Measurements from ENCODE around the gene FNDC3B. TPM values are rescaled to one million over a fixed set of nuclear protein-coding genes. Genes with fewer than 3 reads are reported as not detected.

FNDC3B gene
- total and polyA plus RNA-seq, 3 donors from 2014 or later: 24.2 to 63.5 (median 57.7) TPM

DNA sequence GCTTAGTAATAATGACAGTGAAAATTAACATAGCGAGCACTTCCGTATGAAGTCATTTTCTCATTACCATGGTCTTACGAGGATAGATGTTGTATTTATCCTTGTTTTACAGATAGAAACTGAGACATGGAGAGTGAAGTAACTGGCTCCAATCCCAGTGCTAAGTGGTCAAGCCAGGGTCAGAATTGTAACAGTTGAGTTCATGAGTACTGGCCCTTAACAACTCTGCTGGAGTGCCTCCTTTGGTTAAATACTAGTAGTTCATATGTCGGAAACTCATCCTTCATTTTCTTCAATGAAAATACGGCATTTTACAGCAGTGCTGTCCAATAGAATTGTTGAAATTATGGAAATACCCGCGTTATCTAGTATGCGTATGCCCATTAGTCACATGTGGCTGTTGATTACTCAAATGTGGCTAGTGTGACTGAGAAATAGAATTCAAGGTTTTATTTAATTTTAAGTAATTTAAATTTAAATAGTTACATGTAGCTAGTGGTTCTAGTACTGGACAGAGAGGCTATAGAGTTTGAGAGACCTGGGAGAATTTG is 32.5 kb downstream of the FNDC3B start:
- DNase-seq: no peak
- 88% methylated on average over 8 of the region's 8 CpGs for WGBS, 2 donors
- no peak overlapping the region for H3K27ac ChIP-seq
- no peaks in the 10 kb centered on the region for H3K36me3 ChIP-seq (ENCODE audit: low read depth, missing control alignments)
- peaks cover 20% of the 10 kb centered on the region for H3K4me1 ChIP-seq
- no peaks in the 10 kb centered on the region for H3K27me3 ChIP-seq
- H3K4me3 ChIP-seq: no peak overlapping the region
- intact Hi-C loops (cut with DNase I; ENCODE audit: low total_unique reads): no loop called here
- TF ChIP-seq, protein P1, sequence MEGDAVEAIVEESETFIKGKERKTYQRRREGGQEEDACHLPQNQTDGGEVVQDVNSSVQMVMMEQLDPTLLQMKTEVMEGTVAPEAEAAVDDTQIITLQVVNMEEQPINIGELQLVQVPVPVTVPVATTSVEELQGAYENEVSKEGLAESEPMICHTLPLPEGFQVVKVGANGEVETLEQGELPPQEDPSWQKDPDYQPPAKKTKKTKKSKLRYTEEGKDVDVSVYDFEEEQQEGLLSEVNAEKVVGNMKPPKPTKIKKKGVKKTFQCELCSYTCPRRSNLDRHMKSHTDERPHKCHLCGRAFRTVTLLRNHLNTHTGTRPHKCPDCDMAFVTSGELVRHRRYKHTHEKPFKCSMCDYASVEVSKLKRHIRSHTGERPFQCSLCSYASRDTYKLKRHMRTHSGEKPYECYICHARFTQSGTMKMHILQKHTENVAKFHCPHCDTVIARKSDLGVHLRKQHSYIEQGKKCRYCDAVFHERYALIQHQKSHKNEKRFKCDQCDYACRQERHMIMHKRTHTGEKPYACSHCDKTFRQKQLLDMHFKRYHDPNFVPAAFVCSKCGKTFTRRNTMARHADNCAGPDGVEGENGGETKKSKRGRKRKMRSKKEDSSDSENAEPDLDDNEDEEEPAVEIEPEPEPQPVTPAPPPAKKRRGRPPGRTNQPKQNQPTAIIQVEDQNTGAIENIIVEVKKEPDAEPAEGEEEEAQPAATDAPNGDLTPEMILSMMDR (IDR thresholded peaks at IDR 0.05): no peak
- TF ChIP-seq POLR2A (IDR thresholded peaks at IDR 0.05): no peak
- H3K9me3 ChIP-seq: no peaks in the 10 kb centered on the region

DNA sequence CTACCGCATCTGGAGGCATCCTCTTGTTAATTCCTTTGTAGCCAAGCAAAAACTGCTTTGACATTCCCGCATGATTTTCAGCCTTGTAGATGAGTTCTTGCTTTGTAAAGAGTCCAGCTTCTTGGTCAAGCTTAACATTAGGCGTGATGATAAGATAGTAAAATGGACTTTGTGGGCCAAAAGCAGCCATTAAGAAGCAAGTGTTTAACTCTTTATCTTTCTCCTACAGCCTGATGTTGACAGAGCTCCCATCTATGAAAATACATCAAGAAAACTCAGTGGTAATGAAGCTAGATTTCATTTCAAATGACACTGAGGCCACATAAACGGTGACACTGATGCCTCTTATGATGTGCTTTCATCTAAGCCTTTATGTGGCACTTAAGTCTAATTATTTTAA is 33.2 kb downstream of the FNDC3B start:
- TF ChIP-seq POLR2A (IDR thresholded peaks at IDR 0.05): no peak
- TF ChIP-seq, protein P1 (IDR thresholded peaks at IDR 0.05): no peak
- Histone ChIP-seq H3K36me3 (ENCODE audit: low read depth, missing control alignments) (no peaks in the 10 kb centered on the region), H3K4me3 (no peak overlapping the region), H3K9me3 (no peaks in the 10 kb centered on the region), H3K27me3 (no peaks in the 10 kb centered on the region), H3K4me1 (peaks cover 20% of the 10 kb centered on the region), H3K27ac (no peak overlapping the region)
- DNase-seq: no peak
- intact Hi-C loops (cut with DNase I; ENCODE audit: low total_unique reads): no loop called here
- 79 to 82% methylated on average over 4 of the region's 4 CpGs for WGBS, 2 donors

DNA sequence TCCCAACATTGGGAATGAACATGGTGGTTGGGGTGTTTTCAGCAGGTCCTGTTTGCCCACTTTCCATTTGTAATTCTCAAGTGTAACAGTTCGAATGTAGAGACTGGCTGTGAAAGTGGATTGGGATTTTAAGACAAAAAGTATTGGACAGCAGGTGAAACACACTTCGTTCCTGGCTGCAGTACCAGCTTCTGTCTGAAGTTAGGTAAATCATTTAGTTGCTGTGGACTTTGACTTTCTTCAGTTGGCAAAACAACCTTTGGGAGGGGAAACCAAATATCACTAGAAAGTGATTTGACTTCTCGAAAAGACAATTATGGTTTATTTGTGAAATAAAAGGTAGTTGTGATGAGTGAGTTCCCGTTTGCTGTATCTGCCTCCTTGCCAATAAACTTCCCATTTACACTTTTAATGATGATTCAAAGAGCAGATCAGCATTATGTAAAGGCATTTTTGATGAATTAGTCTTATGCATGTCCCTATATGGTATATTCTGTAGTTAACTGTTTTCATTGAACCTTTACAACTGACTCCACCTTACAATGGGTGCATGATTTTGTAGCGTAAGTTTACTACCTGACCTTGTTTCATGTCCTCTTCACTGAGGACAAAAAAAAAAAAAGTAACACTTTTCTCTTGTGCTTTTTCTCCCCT is 34.0 kb downstream of the FNDC3B start:
- H3K27ac ChIP-seq: no peak overlapping the region
- intact Hi-C loops (cut with DNase I; ENCODE audit: low total_unique reads): no loop called here

DNA sequence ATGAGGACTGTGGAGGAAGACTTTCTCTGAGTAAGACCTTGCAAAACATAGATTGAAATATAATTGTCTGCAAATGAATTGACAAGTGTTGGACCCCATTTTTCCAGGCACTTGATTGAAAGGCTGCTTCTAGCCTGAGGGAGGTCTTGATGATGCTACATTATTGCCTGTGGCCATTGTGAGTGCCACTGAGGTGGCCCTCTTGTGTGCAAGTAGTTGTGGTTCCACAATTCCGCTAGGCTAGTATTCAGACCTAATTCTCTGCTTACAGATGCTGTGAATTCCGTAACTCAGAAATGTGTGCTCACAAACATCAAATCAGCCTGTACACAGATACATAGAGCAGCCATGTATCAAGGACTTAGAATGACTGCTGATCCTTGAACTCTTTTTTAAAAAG is 34.7 kb downstream of the FNDC3B start:
- Histone ChIP-seq H3K27me3 (no peaks in the 10 kb centered on the region), H3K27ac (no peak overlapping the region), H3K36me3 (ENCODE audit: low read depth, missing control alignments) (no peaks in the 10 kb centered on the region), H3K4me3 (no peak overlapping the region), H3K4me1 (peaks cover 16% of the 10 kb centered on the region), H3K9me3 (no peaks in the 10 kb centered on the region)
- TF ChIP-seq, protein P1 (IDR thresholded peaks at IDR 0.05): no peak
- no peak for TF ChIP-seq POLR2A (IDR thresholded peaks at IDR 0.05)
- intact Hi-C loops (cut with DNase I; ENCODE audit: low total_unique reads): no loop called here
- WGBS, 2 donors: 92 to 93% methylated on average over 2 of the region's 2 CpGs
- no peak for DNase-seq

More for the DNA sequence above, 34.0 kb downstream of the FNDC3B start:
- Histone ChIP-seq H3K9me3 (no peaks in the 10 kb centered on the region), H3K27me3 (no peaks in the 10 kb centered on the region), H3K4me3 (no peak overlapping the region), H3K4me1 (peaks cover 20% of the 10 kb centered on the region), H3K36me3 (ENCODE audit: low read depth, missing control alignments) (no peaks in the 10 kb centered on the region)
- TF ChIP-seq, protein P1 (IDR thresholded peaks at IDR 0.05): no peak
- TF ChIP-seq POLR2A (IDR thresholded peaks at IDR 0.05): no peak
- no peak for DNase-seq
- WGBS, 2 donors: 89 to 93% methylated on average over 5 of the region's 5 CpGs

DNA sequence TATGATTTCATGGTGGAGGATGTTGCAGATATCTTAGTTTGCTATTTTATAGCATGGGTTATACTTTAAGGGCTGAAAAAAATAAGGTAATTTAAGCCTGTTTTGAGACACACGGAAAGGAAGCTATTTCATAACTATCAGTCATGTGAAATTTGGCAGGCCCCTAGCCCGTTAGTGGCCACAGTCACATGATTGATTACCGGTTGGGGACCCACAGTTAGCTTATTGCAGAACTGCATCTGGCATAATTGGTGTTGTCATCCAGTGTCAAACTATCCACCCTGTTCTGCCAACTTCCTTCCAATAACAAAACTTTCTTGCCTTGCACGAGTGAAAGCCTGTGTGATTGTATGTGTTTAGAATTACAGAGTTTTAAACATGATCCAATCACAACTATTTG is 35.2 kb downstream of the FNDC3B start:
- TF ChIP-seq, protein P1 (IDR thresholded peaks at IDR 0.05): no peak
- TF ChIP-seq POLR2A (IDR thresholded peaks at IDR 0.05): no peak
- Histone ChIP-seq H3K4me3 (no peak overlapping the region), H3K27ac (no peak overlapping the region), H3K9me3 (no peaks in the 10 kb centered on the region), H3K4me1 (peaks cover 13% of the 10 kb centered on the region), H3K27me3 (no peaks in the 10 kb centered on the region), H3K36me3 (ENCODE audit: low read depth, missing control alignments) (no peaks in the 10 kb centered on the region)
- intact Hi-C loops (cut with DNase I; ENCODE audit: low total_unique reads): no loop called here
- no peak for DNase-seq
- 60 to 68% methylated on average over 4 of the region's 4 CpGs for WGBS, 2 donors

All from testis (tissue), 3 donors.